Esophagus squamous epithelium (tissue), 5 donors: Measurements from ENCODE around the gene KRTAP5-6. TPM values are rescaled to one million over a fixed set of nuclear protein-coding genes. Genes with fewer than 3 reads are reported as not detected.
A peak's percentile ranks its signal among the peaks of the same experiment; 100 is the strongest.

Experiments used
- DNase-seq: peaks from one replicate; lab custom pipeline; 2025; lab: John Stamatoyannopoulos, UW
- H3K27ac ChIP-seq, 4 donors: fragments of 200-600 bp; sonication (generic); one replicate each; pipeline ENCODE4 v1.5.1; 2016 to 2019; ENCODE audit warnings: mild to moderate bottlenecking in 1 of 4
- H3K27me3 ChIP-seq, 4 donors: fragments of 200-600 bp; sonication (generic); 1 replicate in 3 of 4; 2 replicates in 1 of 4; pipeline versions ENCODE4 v1.5.1 to v1.6.0; 2017 to 2021; ENCODE audit warnings: antibody characterized with exemption in 1 of 4
- H3K36me3 ChIP-seq, 3 donors: fragments of 200-600 bp; sonication (generic); one replicate each; pipeline ENCODE4 v1.5.1; 2016 to 2019
- H3K4me1 ChIP-seq, 3 donors: fragments of 200-600 bp; sonication (generic); one replicate each; pipeline ENCODE4 v1.5.1; 2017 to 2019
- H3K4me3 ChIP-seq, 4 donors: fragments of 200-600 bp; sonication (generic); 1 replicate in 3 of 4; 2 replicates in 1 of 4; pipeline ENCODE4 v1.5.1; 2016 to 2019; ENCODE audit warnings: mild to moderate bottlenecking in 2 of 4, moderate library complexity in 1 of 4
- H3K9me3 ChIP-seq, 3 donors: fragments of 200-600 bp; sonication (generic); one replicate each; pipeline ENCODE4 v1.5.1; 2016 to 2019
- CTCF ChIP-seq, 6 experiments: fragments of 450-650 bp in 4 of 6; fragments of 200-600 bp in 2 of 6; sonication (generic) in 2 of 6; IDR thresholded peaks; one replicate each; pipeline ENCODE4 v1.5.1; 2016 to 2019; ENCODE audit warnings: antibody characterized with exemption in 6 of 6, mild to moderate bottlenecking in 4 of 6, moderate library complexity in 4 of 6
- POLR2A ChIP-seq, 4 donors: fragments of 450-650 bp; IDR thresholded peaks; one replicate each; pipeline ENCODE4 v1.6.1; 2017; ENCODE audit warnings: antibody characterized with exemption in 4 of 4, mild to moderate bottlenecking in 4 of 4, moderate library complexity in 3 of 4
- WGBS, 2 donors: methylation state at CpG; one replicate each; pipeline ENCODE4 v1.1.5; 2018; 5-methylcytosine and 5-hydroxymethylcytosine counted together
- intact Hi-C: fragments of 100-400 bp; cut with DNase I; formaldehyde crosslinking; loops from one replicate; pipeline ENCODE4 v1.15.0; 2022
- total RNA-seq, 4 donors: library from RNA; depleted of rRNA; stranded (reverse); fragments of >200 nt; gene quantifications; one replicate each; pipeline ENCODE4 v1.1.0, GENCODE V29; 2016
- donor health status: DM: yes; HTN: yes; CAD: no.

The KRTAP5-6 gene
- total RNA-seq, 4 donors from 2014 or later = not detected

GRCh38 chr11:1653541-1654387 is 43.2 kb upstream of the KRTAP5-6 start:
- intact Hi-C loops = loop anchor here (5.0 kb wide), 1 partner anchor 499 kb away; no protein-coding TSS in a partner anchor
- WGBS, 2 donors = 68 to 74% methylated on average over 11 to 13 of the region's 14 CpGs
- H3K27me3 ChIP-seq = peaks cover 0 to 43% (median 0%) of the 10 kb centered on the region in 4 donors
- peaks cover 4 to 32% (median 4%) of the 10 kb centered on the region in 3 donors for H3K4me1 ChIP-seq
- no peak overlapping the region for H3K27ac ChIP-seq
- no peak for DNase-seq
- no peaks in the 10 kb centered on the region for H3K9me3 ChIP-seq
- no peaks in the 10 kb centered on the region for H3K36me3 ChIP-seq
- H3K4me3 ChIP-seq = no peak overlapping the region
- TF ChIP-seq POLR2A (IDR thresholded peaks at IDR 0.05) (no peak), CTCF (IDR thresholded peaks at IDR 0.05) (no peak)

GRCh38 chr11:1654388-1655167 is 42.4 kb upstream of the KRTAP5-6 start:
- intact Hi-C loops = loop anchor here (5.0 kb wide), 2 partner anchors 38 to 498 kb away; no protein-coding TSS in a partner anchor
- Histone ChIP-seq H3K4me3 (no peak overlapping the region), H3K4me1 (peaks cover 4 to 32% (median 4%) of the 10 kb centered on the region in 3 donors), H3K36me3 (no peaks in the 10 kb centered on the region), H3K27ac (no peak overlapping the region), H3K9me3 (no peaks in the 10 kb centered on the region), H3K27me3 (peaks cover 0 to 48% (median 0%) of the 10 kb centered on the region in 4 donors)
- no peak for TF ChIP-seq POLR2A (IDR thresholded peaks at IDR 0.05)
- TF ChIP-seq CTCF (IDR thresholded peaks at IDR 0.05) = no peak
- DNase-seq = no peak
- WGBS, 2 donors = 64 to 83% methylated on average over 13 to 15 of the region's 21 CpGs

- no peak overlapping the region for H3K4me3 ChIP-seq
- H3K4me1 ChIP-seq = peaks cover 2 to 27% (median 4%) of the 10 kb centered on the region in 3 donors
- WGBS, 2 donors = 47 to 60% methylated on average over 11 to 12 of the region's 26 CpGs
- intact Hi-C loops = loop anchor here (5.0 kb wide), 1 partner anchor 37 kb away; no protein-coding TSS in a partner anchor
- H3K9me3 ChIP-seq = no peaks in the 10 kb centered on the region
- H3K36me3 ChIP-seq = no peaks in the 10 kb centered on the region
- H3K27me3 ChIP-seq = peaks cover 0 to 56% (median 0%) of the 10 kb centered on the region in 4 donors
- no peak for DNase-seq
- no peak overlapping the region for H3K27ac ChIP-seq
- TF ChIP-seq CTCF (IDR thresholded peaks at IDR 0.05) (peak in 1 of 6 experiments; percentile 8), POLR2A (IDR thresholded peaks at IDR 0.05) (no peak)
Measured at GRCh38 chr11:1655168-1656060, 41.6 kb upstream of the KRTAP5-6 start.

GRCh38 chr11:1656061-1656441 is 40.9 kb upstream of the KRTAP5-6 start:
- Histone ChIP-seq H3K4me3 (no peak overlapping the region), H3K27me3 (peaks cover 0 to 59% (median 0%) of the 10 kb centered on the region in 4 donors), H3K4me1 (peaks cover 0 to 20% (median 4%) of the 10 kb centered on the region in 3 donors), H3K9me3 (no peaks in the 10 kb centered on the region), H3K36me3 (no peaks in the 10 kb centered on the region), H3K27ac (no peak overlapping the region)
- WGBS, 2 donors = 82 to 100% methylated on average over 1 to 4 of the region's 9 CpGs
- TF ChIP-seq POLR2A (IDR thresholded peaks at IDR 0.05) (no peak), CTCF (IDR thresholded peaks at IDR 0.05) (no peak)
- intact Hi-C loops = loop anchor here (5.0 kb wide), 1 partner anchor 36 kb away; no protein-coding TSS in a partner anchor
- DNase-seq = no peak
